HG02852 (cell line): ENCODE data around the gene KLK5.

Experiments
- ATAC-seq: cut with Tn5 transposase; IDR thresholded peaks from one replicate; pipeline ENCODE4 v1.9.1; 2021; ENCODE audit warnings: mild to moderate bottlenecking, moderate library complexity; ENCODE audit not compliant: unreplicated experiment

KLK5 gene

GRCh38 chr19:50969413-50969760, 16.5 kb upstream of the KLK5 start, which contains the start of gene KLK6:
Gene KLK6 (minus strand): TSS chr19:50969591. CDS start chr19:50968104, 1,487 bp downstream.
- ATAC-seq = no peak

DNA sequence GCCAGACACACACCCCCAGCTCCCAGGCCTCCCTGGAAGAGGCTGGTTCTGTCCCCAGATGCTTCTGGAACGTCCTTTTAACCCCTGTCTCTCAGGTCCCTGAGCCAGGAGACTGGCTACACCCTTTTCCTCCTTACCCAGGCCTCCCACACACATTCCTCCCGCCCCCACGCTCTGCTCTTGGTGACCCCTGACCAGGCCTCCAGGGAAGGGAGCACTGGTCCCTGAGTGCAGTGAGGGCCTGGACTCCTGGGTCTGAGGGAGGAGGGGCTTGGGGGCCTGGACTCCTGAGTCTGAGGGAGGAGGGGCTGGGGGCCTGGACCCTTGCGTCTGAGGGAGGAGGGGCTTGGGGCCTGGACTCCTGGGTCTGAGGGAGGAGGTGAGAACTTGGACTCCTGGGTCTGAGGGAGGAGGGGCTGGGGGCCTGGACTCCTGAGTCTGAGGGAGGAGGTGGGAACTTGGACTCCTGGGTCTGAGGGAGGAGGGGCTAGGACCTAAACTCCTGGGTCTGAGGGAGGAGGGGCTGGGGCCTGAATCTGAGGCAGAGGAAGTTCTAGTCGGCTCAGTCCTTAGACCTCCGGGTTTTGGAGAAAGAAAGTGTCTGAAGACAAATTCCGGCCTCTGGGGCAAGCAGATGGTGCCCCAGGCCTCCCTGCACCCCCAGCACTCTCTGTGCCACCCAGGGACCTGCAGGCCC, 16.0 kb upstream of the KLK5 start:
- no peak for ATAC-seq

DNA sequence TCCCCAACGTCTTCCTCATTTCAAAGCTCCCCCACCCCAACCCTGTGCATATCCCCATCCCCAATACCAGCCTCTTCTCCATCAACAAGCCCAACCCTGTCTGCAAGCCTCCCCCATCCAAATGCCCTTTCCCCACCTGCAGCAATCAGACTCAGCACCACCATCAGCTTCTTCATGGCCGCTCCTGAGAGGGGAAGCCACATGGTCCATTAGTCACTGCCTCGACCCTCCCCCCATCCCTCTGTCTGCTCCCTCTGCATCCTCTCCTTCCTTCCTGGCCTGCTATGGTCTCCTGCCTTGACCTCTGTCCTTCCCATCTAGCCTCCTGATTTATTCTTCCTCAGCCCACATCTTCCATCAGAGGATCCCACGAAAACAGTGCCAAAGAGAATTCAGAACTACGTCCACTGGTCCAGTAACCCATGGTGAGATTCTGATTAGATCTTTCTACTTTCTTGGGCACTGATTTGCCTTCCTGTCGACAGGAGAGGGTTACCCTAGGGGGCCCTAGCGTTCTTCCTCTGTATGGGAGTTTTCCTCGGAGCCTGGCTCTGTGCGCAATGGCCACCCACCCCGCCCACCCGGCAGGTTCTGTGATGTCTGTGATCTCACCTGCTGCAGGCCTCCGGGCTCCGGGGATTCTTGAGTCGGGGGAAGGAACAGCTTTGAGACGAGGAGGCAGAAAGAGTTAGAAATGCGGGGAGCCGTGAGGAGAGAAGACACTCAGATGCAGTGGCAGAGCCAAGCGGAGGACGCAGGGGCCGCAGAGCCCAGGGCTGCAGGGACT, 15.3 kb upstream of the KLK5 start:
- no peak for ATAC-seq

- ATAC-seq = no peak
Observed at GRCh38 chr19:50964266-50964665, 11.4 kb upstream of the KLK5 start.

DNA sequence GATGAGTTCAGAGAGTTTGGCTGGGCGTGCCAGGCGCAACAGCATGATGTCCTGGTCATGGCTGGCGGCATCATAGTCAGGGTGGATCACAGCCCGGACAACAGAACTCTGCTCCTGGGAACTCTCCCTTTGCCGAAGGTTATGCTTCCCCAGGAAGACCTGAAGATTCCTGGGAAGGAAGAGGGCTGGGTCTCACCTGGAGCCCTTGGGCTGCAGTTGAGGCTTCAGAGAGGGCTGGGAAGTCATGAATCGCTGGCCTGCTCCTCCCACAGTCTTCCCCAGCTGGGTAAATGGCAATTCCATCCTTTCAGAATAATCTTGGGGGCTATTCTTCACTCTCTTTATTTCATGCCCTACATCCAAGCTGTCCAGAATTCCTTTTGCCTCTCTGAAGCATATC, 10.5 kb upstream of the KLK5 start:
- no peak for ATAC-seq

GRCh38 chr19:50962245-50962644, 9.4 kb upstream of the KLK5 start:
- ATAC-seq = no peak

- no peak for ATAC-seq
Observed at GRCh38 chr19:50959731-50960500, 7.1 kb upstream of the KLK5 start.

DNA sequence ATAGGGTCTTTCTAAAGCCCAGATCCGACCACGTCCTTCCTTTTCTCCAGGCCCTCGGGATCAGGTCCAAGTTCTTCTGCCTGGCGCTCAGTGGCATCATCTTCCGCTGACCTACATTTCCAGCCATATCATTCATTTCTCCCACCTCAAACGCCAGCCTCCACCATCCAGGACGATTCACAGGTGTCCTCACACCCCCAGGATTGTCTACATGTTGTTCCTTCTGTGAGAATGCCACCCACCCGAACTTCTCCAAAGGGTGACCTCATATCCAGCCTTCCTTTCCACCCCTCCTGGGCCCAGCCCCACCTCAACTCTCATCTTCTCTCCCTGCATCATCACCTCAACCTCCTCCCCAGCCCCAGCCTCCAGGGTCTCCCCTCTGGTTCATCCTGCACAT, 4.7 kb upstream of the KLK5 start:
- ATAC-seq = no peak

- no peak for ATAC-seq
Observed at GRCh38 chr19:50949861-50950260, 3.0 kb downstream of the KLK5 start.

GRCh38 chr19:50947123-50947522, 5.7 kb downstream of the KLK5 start:
- no peak for ATAC-seq

- ATAC-seq = no peak
Observed at GRCh38 chr19:50944795-50945194, 8.0 kb downstream of the KLK5 start.

GRCh38 chr19:50943074-50943828, 9.6 kb downstream of the KLK5 start:
- ATAC-seq = no peak

DNA sequence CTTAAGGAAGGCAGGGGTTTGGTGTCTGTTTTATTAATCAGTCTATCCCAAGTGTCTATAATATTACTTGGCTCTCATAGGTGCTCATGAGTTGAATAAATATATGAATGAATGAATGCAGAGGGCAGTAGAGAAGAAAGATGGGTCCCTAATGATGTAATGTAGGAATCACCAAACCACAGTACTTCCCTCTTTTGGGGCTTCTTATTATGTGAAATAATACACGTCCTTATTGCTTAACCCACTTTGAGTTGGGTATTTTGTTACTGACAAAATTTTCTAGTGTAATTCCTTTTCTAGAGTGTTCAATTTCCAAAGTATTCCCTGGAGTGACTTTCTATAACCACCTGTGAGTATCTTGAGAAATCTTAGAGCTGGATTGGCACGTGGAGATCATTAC, 13.2 kb downstream of the KLK5 start:
- ATAC-seq = no peak

GRCh38 chr19:50933640-50934039, 19.2 kb downstream of the KLK5 start:
- no peak for ATAC-seq

DNA sequence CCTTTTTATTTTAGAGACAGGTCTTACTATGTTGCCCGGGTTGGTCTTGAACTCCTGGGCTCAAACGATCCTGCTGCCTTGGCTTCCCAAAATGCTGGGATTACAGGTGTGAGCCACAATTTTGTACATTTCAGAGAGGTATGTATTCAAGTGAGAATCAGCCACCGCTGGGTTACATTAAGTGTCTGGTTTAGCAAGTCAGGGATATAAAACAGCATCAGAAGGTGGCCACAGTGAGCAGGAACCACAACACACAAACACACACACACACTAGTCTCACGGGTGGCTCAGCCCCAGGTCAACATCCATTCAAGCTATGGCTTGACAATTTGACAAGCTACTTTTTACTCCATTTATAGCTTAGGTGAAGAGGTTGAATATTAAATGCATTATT, 20.2 kb downstream of the KLK5 start:
- no peak for ATAC-seq

GRCh38 chr19:50932018-50932689, 20.7 kb downstream of the KLK5 start:
- ATAC-seq = no peak

- no peak for ATAC-seq
Observed at GRCh38 chr19:50931023-50931422, 21.8 kb downstream of the KLK5 start.

GRCh38 chr19:50928831-50929230, 24.0 kb downstream of the KLK5 start:
- no peak for ATAC-seq

GRCh38 chr19:50926144-50926543, 26.7 kb downstream of the KLK5 start:
- no peak for ATAC-seq

- ATAC-seq = no peak
Observed at GRCh38 chr19:50925734-50926133, 27.1 kb downstream of the KLK5 start.
